Measurements from ENCODE around the gene FUT3. TPM values are rescaled to one million over a fixed set of nuclear protein-coding genes. Genes with fewer than 3 reads are reported as not detected.

The FUT3 gene
- total and polyA plus RNA-seq, 2 of the 8 experiments (the other 6 are each of a cell fraction or from before 2014, with no cell fraction given), result 0.15 to 0.63 TPM

- H4K91ac ChIP-seq (replicated peaks; ENCODE audit: insufficient read length, low read length), result no peak overlapping the region
- H2BK12ac ChIP-seq (ENCODE audit: low read depth, low read length), result no peak overlapping the region
- peaks cover 4% of the 10 kb centered on the region; the same call in 1 of the 2 replicates for H3K79me1 ChIP-seq (ENCODE audit: low read depth, low read length)
- no peak overlapping the region for H3K23ac ChIP-seq (ENCODE audit: insufficient read length)
- H4K5ac ChIP-seq (ENCODE audit: insufficient read length, low read depth, low read length), result no peak overlapping the region
- WGBS, 2 experiments (ENCODE audit: extremely low coverage in 1 of 2, insufficient coverage in 1 of 2, insufficient read length in 1 of 2, insufficient replicate concordance in 2 of 2, low coverage in 1 of 2, low lambda C conversion rate in 2 of 2, missing lambda C conversion rate in 1 of 2), result 90% methylated on average over 10 of the region's 10 CpGs; no CpG with 5 or more reads in 1 of the 2 experiments
- H4K20me1 ChIP-seq (replicated peaks in 1 of 2; ENCODE audit: control insufficient read depth in 1 of 2, insufficient read depth in 2 of 2, low read length in 2 of 2), result peaks cover 0 to 6% of the 10 kb centered on the region in 2 experiments
- H3K4me3 ChIP-seq (ENCODE audit: extremely low read depth in 1 of 4, insufficient read depth in 2 of 4, low read depth in 3 of 4, low read length in 4 of 4), result no peak overlapping the region
- H3K14ac ChIP-seq (ENCODE audit: insufficient read length), result no peak overlapping the region
- H3K4me1 ChIP-seq (replicated peaks in 1 of 4; ENCODE audit: control insufficient read depth in 3 of 4, insufficient read depth in 4 of 4, low read length in 3 of 4), result peaks cover 0 to 5% (median 3%) of the 10 kb centered on the region in 4 experiments; a peak in 3 of 7 replicates
- CTCF ChIA-PET (ENCODE audit: partially characterized antibody), result interaction anchor here (0.6 to 4.5 kb wide), 7 partner anchors 13 to 175 kb away, joined by 3 to 32 read pairs (median 4); no protein-coding TSS in a partner anchor
- no peak overlapping the region for H3K27ac ChIP-seq (ENCODE audit: low read depth, low read length)
- no peaks in the 10 kb centered on the region for H3K9me3 ChIP-seq (ENCODE audit: insufficient read depth in 2 of 2, low read depth in 1 of 2, low read length in 1 of 2)
- no peak overlapping the region for H3K4me2 ChIP-seq (ENCODE audit: insufficient read depth in 1 of 2, low read depth in 2 of 2, low read length in 2 of 2)
- no peak overlapping the region for H2BK15ac ChIP-seq (ENCODE audit: low read length)
- H2BK5ac ChIP-seq (ENCODE audit: low read depth, low read length), result no peak overlapping the region
- H3K23me2 ChIP-seq (ENCODE audit: low read depth, low read length), result peaks cover 4% of the 10 kb centered on the region; the same call in 1 of the 2 replicates
- FAIRE-seq, result no peak
- no peak overlapping the region for H2AK5ac ChIP-seq (ENCODE audit: low read depth, low read length)
- H2BK20ac ChIP-seq (ENCODE audit: low read length), result no peak overlapping the region
- no peak overlapping the region for H3K9ac ChIP-seq (replicated peaks in 1 of 4; ENCODE audit: extremely low read depth in 1 of 4, low read depth in 3 of 4, low read length in 3 of 4)
- H3K36me3 ChIP-seq (ENCODE audit: control insufficient read depth in 2 of 4, insufficient read depth in 4 of 4, low read length in 3 of 4), result no peaks in the 10 kb centered on the region
- no peak overlapping the region for H2AFZ ChIP-seq (ENCODE audit: low read length)
- no peak overlapping the region for H2BK120ac ChIP-seq (replicated peaks; ENCODE audit: low read depth, low read length)
- H3K4ac ChIP-seq (replicated peaks; ENCODE audit: insufficient read length, low read depth, low read length), result no peak overlapping the region
- no peak overlapping the region; the same call in 1 of the 2 replicates for H4K8ac ChIP-seq (ENCODE audit: extremely low read depth, insufficient read depth, low read length)
- DNase-seq (ENCODE audit: low read depth in 1 of 2, low spot score in 2 of 2), result no peak
- H3K18ac ChIP-seq (ENCODE audit: extremely low read depth, low read length), result no peak overlapping the region
- POLR2A ChIA-PET (ENCODE audit: partially characterized antibody), result interaction anchor here (0.7 to 2.5 kb wide), 2 partner anchors 14 to 19 kb away, joined by 4 to 6 read pairs; no protein-coding TSS in a partner anchor
- peaks cover 0 to 1% (median 0%) of the 10 kb centered on the region in 4 experiments; a peak in 1 of 7 replicates for H3K27me3 ChIP-seq (replicated peaks in 1 of 4; ENCODE audit: control insufficient read depth in 3 of 4, extremely low read depth in 1 of 4, insufficient read depth in 3 of 4, low read length in 3 of 4)
- H3K56ac ChIP-seq (replicated peaks; ENCODE audit: insufficient read length, low read depth, low read length), result no peak overlapping the region
- TF ChIP-seq HDAC6 (IDR thresholded peaks at IDR 0.05; ENCODE audit: low read depth, low read length), result no peak
- TF ChIP-seq, protein P1, sequence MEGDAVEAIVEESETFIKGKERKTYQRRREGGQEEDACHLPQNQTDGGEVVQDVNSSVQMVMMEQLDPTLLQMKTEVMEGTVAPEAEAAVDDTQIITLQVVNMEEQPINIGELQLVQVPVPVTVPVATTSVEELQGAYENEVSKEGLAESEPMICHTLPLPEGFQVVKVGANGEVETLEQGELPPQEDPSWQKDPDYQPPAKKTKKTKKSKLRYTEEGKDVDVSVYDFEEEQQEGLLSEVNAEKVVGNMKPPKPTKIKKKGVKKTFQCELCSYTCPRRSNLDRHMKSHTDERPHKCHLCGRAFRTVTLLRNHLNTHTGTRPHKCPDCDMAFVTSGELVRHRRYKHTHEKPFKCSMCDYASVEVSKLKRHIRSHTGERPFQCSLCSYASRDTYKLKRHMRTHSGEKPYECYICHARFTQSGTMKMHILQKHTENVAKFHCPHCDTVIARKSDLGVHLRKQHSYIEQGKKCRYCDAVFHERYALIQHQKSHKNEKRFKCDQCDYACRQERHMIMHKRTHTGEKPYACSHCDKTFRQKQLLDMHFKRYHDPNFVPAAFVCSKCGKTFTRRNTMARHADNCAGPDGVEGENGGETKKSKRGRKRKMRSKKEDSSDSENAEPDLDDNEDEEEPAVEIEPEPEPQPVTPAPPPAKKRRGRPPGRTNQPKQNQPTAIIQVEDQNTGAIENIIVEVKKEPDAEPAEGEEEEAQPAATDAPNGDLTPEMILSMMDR (IDR thresholded peaks at IDR 0.05; ENCODE audit: control extremely low read depth in 1 of 3, insufficient read depth in 1 of 3, low read depth in 1 of 3, low read length in 3 of 3), result no peak
- no peak for TF ChIP-seq JUN (IDR thresholded peaks at IDR 0.05; ENCODE audit: low read depth, low read length)
- no peak for TF ChIP-seq TAF1 (IDR thresholded peaks at IDR 0.05; ENCODE audit: low read depth, low read length)
- no peak for TF ChIP-seq SIX5 (IDR thresholded peaks at IDR 0.05; ENCODE audit: low read depth, low read length)
- no peak for TF ChIP-seq SUZ12 (IDR thresholded peaks at IDR 0.05; ENCODE audit: low read length)
- no peaks in the 10 kb centered on the region; a peak in 1 of 4 replicates for H3K79me2 ChIP-seq (ENCODE audit: control insufficient read depth in 1 of 2, insufficient read depth in 2 of 2, low read length in 2 of 2)
Observed at GRCh38 chr19:5809469-5809868, 41.8 kb downstream of the FUT3 start.

Measured in H1 (cell line).